GM18858 (cell line): Measurements from ENCODE around the gene PCCB.
"Not testable (repeated sequence)": the region's sequence is repeated elsewhere in the genome, so short reads cannot be mapped to it uniquely, and the experiment has no call there.

Experiments
- ATAC-seq: cut with Tn5 transposase; IDR thresholded peaks from one replicate; pipeline ENCODE4 v1.9.1; 2021; ENCODE audit not compliant: unreplicated experiment

The PCCB gene

DNA sequence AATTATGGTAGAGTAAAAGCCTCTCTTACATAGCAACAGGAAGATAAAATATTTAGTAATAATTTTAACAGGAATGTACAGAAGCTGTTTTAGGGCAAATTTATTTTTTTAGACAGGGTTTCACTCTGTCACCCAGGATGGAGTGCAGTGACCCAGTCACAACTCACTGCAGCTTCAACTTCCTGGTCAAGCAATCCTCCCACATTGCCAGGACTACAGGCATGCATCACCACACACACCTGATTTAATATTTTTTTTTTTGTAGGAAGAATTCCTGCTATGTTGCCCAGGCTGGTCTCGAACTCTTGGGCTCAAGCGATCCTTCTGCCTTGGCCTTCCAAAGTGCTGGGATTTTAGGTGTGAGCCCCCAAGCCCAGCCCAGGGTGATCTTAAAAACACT lies 61.1 kb downstream of the PCCB start:
- no peak for ATAC-seq

DNA sequence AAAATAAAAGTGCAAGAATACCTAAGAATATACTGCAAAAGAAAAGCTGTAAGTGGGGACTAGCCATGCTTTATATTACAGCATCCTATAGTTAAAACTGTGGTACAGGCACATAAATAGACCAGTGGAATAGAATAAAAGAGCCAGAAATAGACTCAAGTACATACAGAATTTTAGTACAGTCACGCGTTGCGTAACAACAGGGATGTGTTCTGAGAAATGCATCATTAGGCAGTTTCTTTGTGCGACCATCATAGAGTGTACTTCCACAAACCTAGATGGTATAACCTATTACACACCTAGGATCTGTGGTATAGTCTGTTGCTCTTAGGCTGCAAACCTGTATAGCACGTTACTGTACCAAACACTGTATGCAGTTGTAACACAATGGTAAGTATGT lies 61.8 kb downstream of the PCCB start:
- no peak for ATAC-seq

DNA sequence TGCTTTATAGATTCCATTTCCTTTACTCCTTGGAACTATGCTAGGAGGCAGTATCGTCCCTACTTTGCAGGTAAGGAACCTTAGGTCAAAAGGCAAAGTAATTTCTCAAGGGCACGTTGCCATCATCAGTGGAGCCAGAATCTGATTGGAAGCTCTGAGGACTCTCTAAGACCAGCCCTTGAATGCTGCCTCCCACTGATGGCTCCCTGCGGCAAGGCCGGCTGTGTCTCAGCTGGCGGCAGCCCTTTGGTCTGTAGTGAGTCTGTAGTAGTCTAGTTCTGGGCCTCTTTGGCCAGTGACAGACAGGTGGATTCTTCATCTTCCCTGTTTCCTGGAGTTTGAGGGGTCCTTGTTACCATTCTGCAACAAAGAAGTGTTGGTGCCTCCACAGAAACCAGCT lies 76.2 kb downstream of the PCCB start:
- ATAC-seq, result no peak

DNA sequence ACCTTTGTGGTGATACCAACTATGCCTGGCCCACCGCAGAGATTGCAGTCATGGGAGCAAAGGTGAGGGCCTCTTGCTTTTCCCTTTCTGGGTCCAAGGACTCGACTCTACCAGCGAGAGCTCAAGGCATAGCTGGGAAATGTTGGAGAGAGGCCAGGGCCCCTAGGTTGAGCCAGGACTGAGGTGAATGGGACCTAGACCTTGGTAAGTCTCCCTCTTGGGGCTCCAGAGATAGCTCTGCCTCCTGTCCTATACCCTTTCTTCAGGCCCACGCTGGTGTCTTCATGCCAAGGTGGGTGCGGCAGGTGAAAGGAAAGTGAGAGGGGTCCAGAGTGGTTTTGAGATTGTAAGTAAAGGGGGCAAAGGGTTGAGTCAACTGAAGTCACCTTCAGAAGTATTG lies 77.5 kb downstream of the PCCB start:
- no peak for ATAC-seq

DNA sequence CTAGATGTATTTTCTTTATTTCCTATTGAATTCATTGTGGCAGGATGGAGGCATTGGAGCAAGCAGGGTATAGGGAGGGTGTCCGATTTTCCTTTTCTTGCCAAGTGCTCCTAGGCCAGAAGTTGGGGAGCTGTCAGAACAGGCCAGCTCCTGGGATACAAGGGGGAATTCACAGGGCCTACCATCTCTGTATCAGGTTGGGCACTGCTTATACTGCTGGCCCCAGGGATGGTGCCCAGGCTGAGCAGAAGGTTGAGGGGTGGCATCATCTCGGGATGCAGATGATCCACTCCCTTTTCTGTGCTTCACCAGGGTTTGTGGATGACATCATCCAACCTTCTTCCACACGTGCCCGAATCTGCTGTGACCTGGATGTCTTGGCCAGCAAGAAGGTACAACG lies 79.5 kb downstream of the PCCB start:
- no peak for ATAC-seq

DNA sequence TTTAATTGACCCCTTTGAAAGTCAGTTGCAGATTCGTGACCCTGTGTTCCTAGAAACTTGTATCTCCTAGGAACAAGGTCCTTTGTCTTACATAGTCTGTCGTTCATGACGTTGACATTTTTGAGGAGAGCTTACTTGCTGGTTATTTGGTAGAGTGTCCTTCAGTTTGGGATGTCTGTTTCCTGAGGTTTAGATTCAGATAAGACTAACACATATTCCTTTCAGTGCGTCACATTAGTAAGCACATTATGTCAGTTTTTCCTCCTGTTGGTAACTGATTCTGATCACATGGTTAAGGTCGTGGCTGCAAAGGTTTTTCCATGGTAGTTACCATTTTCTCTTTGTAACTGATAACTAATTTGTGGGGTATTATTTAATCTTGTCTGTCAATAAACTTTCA lies 80.8 kb downstream of the PCCB start:
- ATAC-seq, result no peak

DNA sequence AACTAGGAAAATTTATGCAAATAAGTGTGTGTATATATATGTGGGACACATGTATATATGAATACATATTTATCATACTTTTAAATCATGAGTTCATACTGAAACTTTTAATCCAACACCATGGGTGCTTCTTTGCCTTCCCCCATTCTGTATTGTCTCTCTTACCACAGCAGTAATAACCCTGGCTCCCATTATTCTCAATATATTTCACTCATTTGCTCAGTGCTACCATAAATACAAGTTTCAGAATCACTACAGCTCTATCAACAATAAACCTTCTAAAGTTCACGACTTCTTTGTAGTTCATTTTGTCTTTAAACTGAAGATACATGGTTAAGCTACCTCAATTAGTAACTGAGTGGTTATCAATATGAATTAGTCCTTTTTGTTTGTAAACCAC lies 82.2 kb downstream of the PCCB start:
- ATAC-seq, result no peak

DNA sequence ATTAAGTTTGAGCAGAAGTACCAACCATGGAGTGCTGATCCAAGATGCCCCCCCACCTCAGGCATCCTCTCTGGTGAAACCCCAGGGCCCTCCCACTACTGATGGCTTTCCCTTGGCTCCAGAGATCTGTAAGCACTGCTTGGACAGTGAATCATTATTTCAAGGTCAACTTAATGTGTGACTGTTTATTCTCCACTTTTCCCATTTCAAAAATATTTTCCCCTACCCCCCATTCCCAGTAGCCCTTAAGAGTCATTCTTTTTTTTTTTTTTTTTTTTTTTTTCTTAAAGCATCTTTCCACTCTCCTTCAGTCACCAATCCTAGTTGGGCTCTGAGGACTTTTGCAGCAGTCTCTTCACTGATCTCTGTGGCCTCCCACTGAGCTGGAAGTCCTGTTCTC lies 82.6 kb downstream of the PCCB start:
- ATAC-seq, result no peak

DNA sequence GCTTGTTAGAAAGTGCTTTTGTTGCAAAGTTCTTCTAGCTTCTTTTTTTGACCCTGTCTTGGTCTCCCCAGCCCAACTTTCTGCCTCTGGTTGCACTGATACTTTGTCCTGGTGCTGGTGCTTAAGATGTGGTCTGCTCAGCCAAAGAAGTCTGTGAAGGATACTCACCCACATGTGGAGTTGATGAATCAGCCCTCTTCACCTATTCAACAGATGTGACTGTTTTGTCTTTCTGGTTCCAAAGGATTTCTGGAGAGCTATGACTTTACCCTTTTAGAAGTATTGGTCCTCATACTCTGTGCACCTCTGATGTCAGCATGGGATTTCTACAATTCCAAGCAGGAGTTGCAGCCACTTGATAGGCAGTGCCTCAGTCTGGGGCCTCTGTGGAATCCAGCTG lies 84.1 kb downstream of the PCCB start:
- ATAC-seq, result no peak

DNA sequence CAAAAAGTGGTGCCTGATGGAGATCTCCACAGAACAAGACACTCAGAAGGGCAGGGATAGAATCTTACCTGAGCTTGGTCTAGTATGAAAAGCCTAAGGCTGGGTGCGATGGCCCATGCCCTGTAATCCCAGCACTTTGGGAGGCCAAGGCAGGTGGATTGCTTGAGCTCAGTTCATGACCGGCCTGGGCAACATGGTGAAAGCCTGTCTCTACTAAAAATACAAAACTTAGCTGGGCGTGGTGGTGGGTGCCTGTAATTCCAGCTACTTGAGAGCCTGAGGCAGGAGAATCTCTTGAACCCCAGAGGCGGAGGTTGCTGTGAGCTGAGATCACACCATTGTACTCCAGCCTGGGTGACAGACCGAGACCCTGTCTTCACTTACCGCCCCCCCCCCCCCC lies 84.6 kb downstream of the PCCB start:
- not testable (repeated sequence) for ATAC-seq

DNA sequence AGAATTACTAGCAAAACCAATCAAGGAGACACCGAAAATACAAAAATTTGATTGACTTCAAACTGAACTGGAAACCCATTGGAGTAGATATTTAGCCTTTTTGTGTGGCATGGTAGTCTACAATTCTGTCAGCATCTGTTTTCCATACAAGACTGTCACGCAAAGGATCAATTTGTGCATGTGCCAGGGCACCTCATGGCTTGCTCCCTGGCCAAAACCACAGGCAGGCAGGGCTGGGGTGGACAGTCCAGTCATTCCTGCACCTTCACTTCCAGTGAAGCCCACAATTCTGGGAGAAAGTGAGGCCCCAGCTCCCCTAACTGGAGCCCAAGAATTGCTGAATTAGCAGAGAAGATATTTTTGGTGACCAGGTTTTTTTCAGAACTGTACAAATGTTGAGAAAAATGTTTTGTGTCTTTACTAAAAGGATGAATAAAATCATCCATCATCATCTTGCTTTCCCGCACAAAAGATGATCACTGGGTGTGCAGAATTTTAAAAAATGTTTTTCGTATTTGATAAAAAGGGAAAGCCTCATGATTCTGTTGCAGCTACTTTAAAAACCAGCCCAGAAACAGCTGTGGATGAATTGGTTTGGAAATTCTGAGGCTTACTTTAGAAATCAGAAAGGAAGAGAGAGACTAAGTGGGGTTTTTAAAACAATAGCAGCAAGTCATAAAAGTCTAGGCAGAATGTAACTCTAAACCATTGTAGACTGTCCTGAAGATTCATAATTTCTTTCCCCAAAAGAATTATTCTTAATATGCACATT lies 86.4 kb downstream of the PCCB start:
- no peak for ATAC-seq

DNA sequence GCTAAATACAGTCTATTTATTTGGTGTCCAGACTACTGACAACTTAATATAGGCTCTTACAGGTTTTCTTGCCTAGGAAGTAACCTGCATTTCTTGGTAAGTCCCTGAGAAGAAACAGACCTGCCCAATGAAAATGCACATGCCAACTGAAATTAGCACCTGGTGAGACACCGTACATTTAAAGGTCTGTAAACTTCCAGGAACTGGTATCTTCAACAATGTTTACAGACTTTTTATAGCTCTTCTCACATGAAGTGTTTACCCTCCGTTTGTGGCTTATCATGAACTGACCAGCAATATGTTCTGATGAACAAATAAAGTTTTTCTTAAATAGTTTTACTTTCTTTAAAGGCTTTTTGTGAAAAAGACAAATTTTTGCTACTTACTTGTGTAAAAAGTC lies 93.3 kb downstream of the PCCB start:
- ATAC-seq, result no peak

DNA sequence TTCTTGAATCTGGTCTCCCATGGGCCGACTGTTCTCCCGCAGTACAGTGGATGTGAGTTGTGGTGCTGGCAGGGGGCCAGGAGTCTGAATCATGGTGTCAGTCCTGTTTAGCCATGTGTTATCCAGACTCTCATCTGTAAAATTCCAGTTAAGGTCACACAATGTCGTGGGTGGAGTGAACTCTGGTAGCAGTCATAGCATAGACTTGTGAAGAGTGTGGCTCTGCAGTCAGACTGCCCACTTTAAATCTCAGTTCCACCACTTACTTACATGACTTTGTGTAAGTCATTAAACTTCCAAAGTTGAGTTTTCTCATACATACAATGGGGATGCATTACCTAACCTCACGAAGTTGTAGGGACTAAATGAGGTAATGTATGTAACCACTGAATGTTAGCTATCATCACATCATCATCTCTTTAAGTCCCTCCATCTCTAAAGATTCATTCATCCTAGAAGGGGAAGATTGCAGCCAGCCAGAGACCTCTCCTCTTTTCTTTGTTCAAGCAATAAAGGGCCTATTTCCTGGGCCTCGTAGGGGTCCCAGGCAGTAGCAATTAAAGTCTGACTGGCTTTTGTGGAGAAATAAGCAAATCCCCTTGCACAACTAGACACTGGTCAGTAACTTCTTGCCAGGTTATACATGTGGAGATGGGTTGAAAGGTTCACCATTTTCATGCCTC lies 93.9 kb downstream of the PCCB start:
- no peak for ATAC-seq

DNA sequence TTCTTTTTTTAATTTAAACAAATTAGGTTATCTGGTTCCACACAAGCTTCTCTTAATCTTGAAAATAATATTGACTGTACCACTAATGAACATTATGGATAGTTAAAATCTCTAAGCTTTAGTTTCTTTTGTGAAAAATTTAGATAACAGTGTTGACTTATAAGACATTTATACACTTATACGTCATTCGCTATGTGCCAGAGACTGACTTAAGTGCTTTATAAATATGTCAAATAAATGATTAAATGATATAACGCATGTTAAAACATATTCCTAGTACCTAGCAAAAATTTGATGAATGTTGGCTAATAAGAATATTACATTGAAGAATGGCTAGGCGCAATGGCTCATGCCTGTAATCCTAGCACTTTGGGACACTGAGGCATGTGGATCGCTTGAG lies 96.3 kb downstream of the PCCB start:
- no peak for ATAC-seq

DNA sequence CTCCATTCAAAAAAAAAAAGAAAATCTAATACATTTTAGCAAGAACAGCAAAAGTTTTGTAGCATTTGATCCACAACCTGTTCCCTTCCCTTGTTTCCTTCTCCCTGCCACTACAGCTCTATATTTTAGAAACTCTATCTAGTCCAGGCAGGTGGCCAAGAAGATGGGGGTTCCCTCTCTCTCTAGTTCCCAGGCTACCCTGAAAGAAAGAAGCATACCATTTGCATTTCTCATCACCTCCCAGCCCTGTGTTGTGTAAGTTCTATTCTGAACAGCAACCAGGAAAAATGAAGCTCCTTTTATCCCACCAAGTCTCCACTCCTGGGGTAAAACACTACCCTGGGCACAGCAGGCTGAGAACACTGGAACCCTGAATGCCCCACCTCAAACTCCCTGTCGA lies 100.0 kb downstream of the PCCB start:
- ATAC-seq, result no peak

DNA sequence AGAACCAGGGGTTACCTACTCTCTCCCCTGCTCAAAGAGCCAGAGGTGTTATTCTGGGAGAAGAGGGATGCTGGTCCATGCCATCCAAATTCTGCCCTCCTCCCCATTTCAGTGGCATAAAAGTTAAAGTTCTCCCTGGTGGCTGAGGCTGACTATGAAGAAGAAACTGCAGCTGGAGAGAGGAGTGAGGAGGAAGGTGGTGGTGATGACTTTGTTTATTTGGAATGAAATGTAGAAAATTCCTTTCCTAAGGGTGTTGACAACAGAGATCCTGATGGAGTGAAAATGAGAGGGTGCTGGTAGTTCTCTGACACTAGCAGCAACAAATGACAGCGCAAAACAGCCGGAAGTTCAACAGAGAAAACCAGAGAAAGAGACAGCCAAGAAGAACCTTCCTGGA lies 100.4 kb downstream of the PCCB start:
- ATAC-seq, result no peak

DNA sequence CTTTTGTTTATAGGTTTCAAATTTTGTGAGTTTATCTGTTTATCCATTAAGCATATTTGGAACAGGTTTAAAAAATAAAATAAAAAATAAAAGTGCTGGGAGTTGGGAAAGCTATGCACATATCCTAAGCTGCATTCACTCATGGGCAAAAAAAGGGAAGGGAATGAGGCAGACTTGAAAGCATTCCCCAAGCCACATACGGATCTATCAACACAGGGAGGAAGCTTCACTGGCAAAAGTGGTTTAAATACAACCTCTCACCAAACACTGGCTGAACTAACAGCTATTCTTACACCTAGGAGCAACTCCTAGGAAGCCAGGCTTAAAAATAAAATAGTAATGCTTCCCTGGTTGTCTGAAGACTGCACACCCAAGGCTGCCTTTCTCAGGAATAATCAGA lies 101.2 kb downstream of the PCCB start:
- ATAC-seq, result no peak

DNA sequence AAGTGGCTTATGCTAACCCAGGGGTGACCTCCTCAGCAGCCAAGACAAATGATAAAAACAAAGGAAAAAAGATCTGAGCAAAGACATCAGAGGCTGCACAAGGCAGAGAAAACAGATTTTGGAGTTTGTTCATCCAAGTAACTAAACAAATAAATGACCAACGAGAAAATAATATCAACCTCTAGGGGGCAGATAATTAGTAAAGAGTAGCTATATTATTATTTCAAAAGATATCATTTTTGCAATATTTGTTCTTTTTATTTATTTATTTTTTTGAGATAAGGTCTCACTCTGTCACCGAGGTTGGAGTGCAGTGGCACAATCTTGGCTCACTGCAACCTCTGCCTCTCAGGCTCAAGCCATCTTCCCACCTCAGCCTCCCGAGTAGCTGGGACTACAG lies 101.8 kb downstream of the PCCB start:
- no peak for ATAC-seq

DNA sequence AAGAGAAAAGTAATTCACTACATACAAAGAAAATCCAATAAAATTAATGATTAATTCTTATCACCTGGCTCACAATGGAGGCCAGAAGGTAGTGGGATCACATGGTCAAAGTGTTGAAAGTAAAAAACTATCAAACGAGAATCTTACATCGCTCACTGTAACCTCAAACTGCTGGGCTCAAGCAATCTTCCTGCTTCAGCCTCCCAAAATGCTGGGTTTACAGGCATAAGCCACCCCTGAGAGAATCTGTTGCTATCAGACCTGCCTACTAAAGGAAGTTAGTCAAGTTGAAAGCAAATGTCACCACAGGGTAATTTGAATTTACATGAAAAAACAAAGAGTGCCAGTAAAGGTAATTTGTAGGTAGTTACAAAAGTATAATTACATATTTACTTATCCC lies 103.3 kb downstream of the PCCB start:
- ATAC-seq, result peak; percentile 63

DNA sequence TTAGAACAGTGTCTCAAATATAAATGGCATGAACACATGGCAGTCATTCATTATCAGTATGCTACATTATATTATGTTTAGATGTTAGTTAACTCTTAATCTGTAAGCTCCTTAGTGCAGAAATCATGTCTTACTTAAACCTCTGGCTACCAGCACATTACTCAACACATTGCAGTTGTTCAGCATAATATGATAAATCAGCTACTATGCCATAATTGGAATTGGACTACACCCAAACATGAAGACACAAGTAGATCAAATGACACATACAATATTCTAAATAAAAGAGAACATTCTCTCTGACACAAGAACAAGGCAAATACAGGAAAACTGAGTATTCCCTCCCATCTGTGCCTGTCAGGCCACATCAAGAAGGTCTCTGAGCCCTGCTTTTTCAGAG lies 116.1 kb downstream of the PCCB start:
- no peak for ATAC-seq

DNA sequence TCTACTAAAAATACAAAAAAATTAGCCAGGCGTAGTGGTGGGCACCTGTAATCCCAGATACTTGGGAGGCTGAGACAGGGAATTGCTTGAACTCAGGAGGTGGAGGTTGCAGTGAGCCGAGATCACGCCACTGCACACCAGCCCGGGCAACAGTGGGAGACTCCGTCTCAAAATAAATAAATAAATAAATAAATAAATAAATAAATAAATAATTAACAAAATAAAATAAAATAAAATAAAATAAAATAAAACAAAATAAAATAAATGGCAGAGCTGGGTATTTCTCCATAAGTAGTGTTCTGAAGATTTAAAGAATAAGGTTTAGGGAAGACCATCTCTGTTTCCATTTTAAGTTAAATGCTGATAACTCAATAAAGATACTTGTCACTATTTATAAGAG lies 125.7 kb downstream of the PCCB start:
- not testable (repeated sequence) for ATAC-seq

DNA sequence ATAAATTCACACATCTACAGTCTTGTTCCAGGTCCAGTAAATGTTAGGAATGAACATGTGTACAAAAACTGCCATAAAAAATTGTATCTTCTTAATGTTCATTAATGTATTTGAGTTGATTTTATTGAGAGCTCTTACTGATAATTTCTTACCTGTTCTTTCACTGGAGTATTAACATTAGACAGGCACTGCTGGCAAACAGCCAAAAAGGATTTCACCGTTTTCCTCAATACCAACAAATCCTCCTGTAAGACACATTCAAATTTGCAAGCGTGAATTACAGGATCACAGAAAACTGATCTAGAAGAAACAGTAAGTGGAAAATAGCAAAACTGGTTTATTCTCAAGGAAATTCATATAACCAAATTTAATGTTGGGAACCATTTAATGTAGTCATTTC lies 127.4 kb downstream of the PCCB start:
- ATAC-seq, result no peak

DNA sequence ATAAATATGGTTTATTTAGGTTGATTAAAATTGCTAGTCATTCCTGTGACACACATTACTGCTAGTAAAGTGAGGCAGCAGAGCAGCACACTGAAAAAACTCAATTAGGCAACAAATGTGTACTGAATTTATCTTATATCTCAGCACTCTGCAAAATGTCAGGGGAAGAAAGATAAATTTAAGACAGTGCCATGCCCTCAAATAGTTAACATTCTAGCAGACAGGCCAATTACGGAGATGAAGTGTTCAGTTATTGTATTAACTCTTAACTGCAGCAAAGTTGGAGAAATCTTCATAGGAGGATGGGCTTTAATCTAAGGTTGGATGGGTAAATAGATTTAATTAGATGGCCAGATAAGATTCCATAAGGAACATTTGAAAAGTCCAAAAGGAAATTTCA lies 127.9 kb downstream of the PCCB start:
- ATAC-seq, result no peak
